Measurements from ENCODE around the gene SEMA5B.

DNA sequence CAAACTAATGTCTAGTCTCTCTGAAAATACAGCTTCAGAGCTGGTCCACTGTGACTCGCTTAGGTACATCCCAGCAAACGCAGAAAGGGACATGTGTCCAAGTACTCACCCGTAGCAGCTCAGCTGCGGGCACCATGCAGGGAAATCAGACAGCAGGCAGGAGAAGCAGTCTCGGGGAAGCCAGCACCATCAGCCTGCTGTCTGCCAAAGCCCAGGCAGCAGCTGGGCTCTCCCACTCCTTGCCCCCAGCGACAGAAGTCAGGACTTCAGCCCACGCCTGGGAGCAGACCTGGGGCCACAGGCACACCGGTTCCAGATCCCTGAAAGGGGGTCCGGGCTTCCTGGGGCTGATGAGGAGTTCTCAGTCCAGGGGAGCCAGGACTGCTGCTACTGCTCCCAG, 34.9 kb downstream of the SEMA5B start:
- no peak for TF ChIP-seq CTCF (conservative IDR thresholded peaks at IDR 0.05)
- no peak for TF ChIP-seq EZH2 (IDR thresholded peaks at IDR 0.05; ENCODE audit: low read depth)

Data from PC-9 (cell line).